H1 (cell line): ENCODE results near the gene HCK. TPM values are rescaled to one million over a fixed set of nuclear protein-coding genes. Genes with fewer than 3 reads are reported as not detected.

Experiments
- CTCF ChIA-PET: fragments of 300-600 bp; sonication (Branson Sonifier 250); formaldehyde crosslinking; loops from one replicate; lab custom pipeline; 2021; ENCODE audit not compliant: partially characterized antibody; lab: Charles Lee
- POLR2A ChIA-PET: fragments of 300-600 bp; sonication (Branson Sonifier 250); formaldehyde crosslinking; loops from one replicate; lab custom pipeline; 2021; ENCODE audit warnings: inconsistent platforms; ENCODE audit not compliant: partially characterized antibody; lab: Charles Lee
- DNase-seq, 2 experiments: peaks; one replicate each; pipeline versions ENCODE4 v3.0.0 to v3.0.0-alpha.2; 2010 to 2022; ENCODE audit warnings: low spot score in 2 of 2, low read depth in 1 of 2, mixed read lengths in 1 of 2
- FAIRE-seq: peaks from 2 replicates; lab custom pipeline; 2011; peaks lifted over from hg19 to GRCh38; lab: Jason Lieb, UNC
- H2AFZ ChIP-seq: 2 replicates; pipeline ENCODE4 v1.8.1; 2012; ENCODE audit warnings: low read length, inconsistent platforms
- H2AK5ac ChIP-seq: 2 replicates; pipeline ENCODE4 v1.6.1; 2013; ENCODE audit warnings: low read depth, low read length
- H2BK120ac ChIP-seq: replicated peaks from 2 replicates; pipeline ENCODE3; 2013; ENCODE audit warnings: low read depth, low read length, inconsistent platforms
- H2BK12ac ChIP-seq: 2 replicates; pipeline ENCODE4 v1.6.1; 2013; ENCODE audit warnings: low read depth, low read length
- H2BK15ac ChIP-seq: 2 replicates; pipeline ENCODE4 v1.6.1; 2013; ENCODE audit warnings: low read length
- H2BK20ac ChIP-seq: 2 replicates; pipeline ENCODE4 v1.6.1; 2013; ENCODE audit warnings: low read length
- H2BK5ac ChIP-seq: 2 replicates; pipeline ENCODE4 v1.6.1; 2013; ENCODE audit warnings: low read depth, low read length
- H3K14ac ChIP-seq: 2 replicates; pipeline ENCODE4 v1.6.1; 2013; ENCODE audit warnings: inconsistent platforms; ENCODE audit not compliant: insufficient read length
- H3K18ac ChIP-seq: 2 replicates; pipeline ENCODE4 v1.6.1; 2013; ENCODE audit warnings: low read length; ENCODE audit errors: extremely low read depth
- H3K23ac ChIP-seq: 2 replicates; pipeline ENCODE4 v1.6.1; 2013; ENCODE audit warnings: inconsistent platforms; ENCODE audit not compliant: insufficient read length
- H3K23me2 ChIP-seq: 2 replicates; pipeline ENCODE4 v1.6.1; 2013; ENCODE audit warnings: low read depth, low read length
- H3K27ac ChIP-seq: 2 replicates; pipeline ENCODE4 v1.6.1; 2011; ENCODE audit warnings: low read depth, low read length, inconsistent platforms
- H3K27me3 ChIP-seq, 4 experiments: replicated peaks in 1 of 4; 1 replicate in 1 of 4; 2 replicates in 3 of 4; pipeline versions ENCODE4 v1.6.1 to v1.8.1; 2011 to 2013; ENCODE audit warnings: low read length in 3 of 4, mild to moderate bottlenecking in 3 of 4, inconsistent platforms in 2 of 4, mixed read lengths in 2 of 4, moderate library complexity in 1 of 4; ENCODE audit not compliant: control insufficient read depth in 3 of 4, insufficient read depth in 3 of 4; ENCODE audit errors: extremely low read depth in 1 of 4
- H3K36me3 ChIP-seq, 4 experiments: 2 replicates each; pipeline versions ENCODE4 v1.6.1 to v1.8.1; 2011 to 2013; ENCODE audit warnings: mild to moderate bottlenecking in 4 of 4, low read length in 3 of 4, moderate library complexity in 2 of 4, control low read depth in 1 of 4, inconsistent platforms in 1 of 4; ENCODE audit not compliant: insufficient read depth in 4 of 4, control insufficient read depth in 2 of 4
- H3K4ac ChIP-seq: replicated peaks from 2 replicates; pipeline ENCODE3; 2013; ENCODE audit warnings: low read length, low read depth, mixed read lengths, inconsistent platforms; ENCODE audit not compliant: insufficient read length
- H3K4me1 ChIP-seq, 4 experiments: replicated peaks in 1 of 4; 1 replicate in 1 of 4; 2 replicates in 3 of 4; pipeline versions ENCODE4 v1.6.1 to v1.8.1; 2011 to 2013; ENCODE audit warnings: low read length in 3 of 4, inconsistent platforms in 2 of 4, mixed read lengths in 1 of 4; ENCODE audit not compliant: insufficient read depth in 4 of 4, control insufficient read depth in 3 of 4
- H3K4me2 ChIP-seq, 2 experiments: 2 replicates each; pipeline versions ENCODE4 v1.6.1 to v1.8.1; 2011 to 2013; ENCODE audit warnings: low read depth in 2 of 2, low read length in 2 of 2, control low read depth in 1 of 2, inconsistent platforms in 1 of 2, mild to moderate bottlenecking in 1 of 2; ENCODE audit not compliant: insufficient read depth in 1 of 2
- H3K4me3 ChIP-seq, 4 experiments: fragments of 200-600, 300-600 bp in 1 of 4; sonication (generic), shearing (Covaris generic), sonication (Bioruptor Twin) in 1 of 4; 2 replicates each; pipeline versions ENCODE4 v1.5.1 to v1.8.1; 2011 to 2016; ENCODE audit warnings: low read length in 4 of 4, low read depth in 3 of 4, control low read depth in 2 of 4, inconsistent platforms in 2 of 4, mild to moderate bottlenecking in 2 of 4, mixed read lengths in 1 of 4, moderate library complexity in 1 of 4; ENCODE audit not compliant: insufficient read depth in 2 of 4; ENCODE audit errors: extremely low read depth in 1 of 4
- H3K56ac ChIP-seq: replicated peaks from 2 replicates; pipeline ENCODE3; 2013; ENCODE audit warnings: low read depth, mild to moderate bottlenecking, mixed read lengths, low read length, inconsistent platforms; ENCODE audit not compliant: insufficient read length
- H3K79me1 ChIP-seq: 2 replicates; pipeline ENCODE4 v1.6.1; 2013; ENCODE audit warnings: low read depth, low read length, control low read depth
- H3K79me2 ChIP-seq, 2 experiments: 2 replicates each; pipeline versions ENCODE4 v1.6.1 to v1.8.1; 2012 to 2013; ENCODE audit warnings: low read length in 2 of 2, mild to moderate bottlenecking in 2 of 2, inconsistent platforms in 1 of 2; ENCODE audit not compliant: insufficient read depth in 2 of 2, control insufficient read depth in 1 of 2
- H3K9ac ChIP-seq, 4 experiments: replicated peaks in 1 of 4; 1 replicate in 1 of 4; 2 replicates in 3 of 4; pipeline versions ENCODE4 v1.6.1 to v1.8.1; 2011 to 2013; ENCODE audit warnings: low read depth in 3 of 4, low read length in 3 of 4, control low read depth in 2 of 4, mild to moderate bottlenecking in 2 of 4, moderate library complexity in 2 of 4, inconsistent platforms in 1 of 4; ENCODE audit errors: extremely low read depth in 1 of 4
- H3K9me3 ChIP-seq, 2 experiments: 2 replicates each; pipeline versions ENCODE4 v1.6.1 to v1.8.1; 2012 to 2013; ENCODE audit warnings: mild to moderate bottlenecking in 2 of 2, moderate library complexity in 2 of 2, control low read depth in 1 of 2, inconsistent platforms in 1 of 2, low read depth in 1 of 2, low read length in 1 of 2, mixed read lengths in 1 of 2; ENCODE audit not compliant: insufficient read depth in 2 of 2
- H4K20me1 ChIP-seq, 2 experiments: replicated peaks in 1 of 2; 2 replicates each; pipeline versions ENCODE3 to v1.8.1; 2011 to 2013; ENCODE audit warnings: inconsistent platforms in 2 of 2, low read length in 2 of 2, mild to moderate bottlenecking in 1 of 2; ENCODE audit not compliant: insufficient read depth in 2 of 2, control insufficient read depth in 1 of 2
- H4K5ac ChIP-seq: 2 replicates; pipeline ENCODE4 v1.6.1; 2013; ENCODE audit warnings: low read length, low read depth, mixed read lengths, inconsistent platforms; ENCODE audit not compliant: insufficient read length
- H4K8ac ChIP-seq: 2 replicates; pipeline ENCODE4 v1.8.0; 2013; ENCODE audit warnings: mild to moderate bottlenecking, moderate library complexity, low read length, inconsistent platforms; ENCODE audit not compliant: insufficient read depth; ENCODE audit errors: extremely low read depth
- H4K91ac ChIP-seq: replicated peaks from 2 replicates; pipeline ENCODE3; 2013; ENCODE audit warnings: low read length, mixed read lengths, inconsistent platforms; ENCODE audit not compliant: insufficient read length
- BCL11A ChIP-seq, 2 experiments: IDR thresholded peaks; one replicate each; pipeline ENCODE4 v1.6.1; 2011; ENCODE audit warnings: low read depth in 2 of 2, low read length in 2 of 2, mild to moderate bottlenecking in 2 of 2
- CBX5 ChIP-seq: fragments of 300-800, 300-1000 bp; sonication (generic); IDR thresholded peaks from 2 replicates; pipeline ENCODE4 v1.7.1; 2016; ENCODE audit warnings: antibody characterized with exemption, low read length, low read depth
- EGR1 ChIP-seq: IDR thresholded peaks from 2 replicates; pipeline ENCODE4 v1.6.1; 2011; ENCODE audit warnings: low read depth, low read length, borderline replicate concordance
- EZH2 ChIP-seq: fragments of 200-600 bp; sonication (generic); IDR thresholded peaks from 2 replicates; pipeline ENCODE4 v1.7.1; 2012; ENCODE audit warnings: low read depth, mild to moderate bottlenecking, moderate library complexity, low read length, inconsistent platforms; ENCODE audit not compliant: severe bottlenecking
- FOSL1 ChIP-seq: IDR thresholded peaks from 2 replicates; pipeline ENCODE4 v1.6.1; 2011; ENCODE audit warnings: mild to moderate bottlenecking, low read depth, low read length, moderate library complexity; ENCODE audit not compliant: insufficient read depth
- HDAC6 ChIP-seq: IDR thresholded peaks from one replicate; pipeline ENCODE4 v1.7.1; 2012; ENCODE audit warnings: low read depth, mild to moderate bottlenecking, inconsistent platforms, low read length, moderate library complexity
- JUN ChIP-seq: IDR thresholded peaks from 2 replicates; pipeline ENCODE4 v1.6.1; 2011; ENCODE audit warnings: low read depth, mild to moderate bottlenecking, improper control_type of control experiment, low read length
- POLR2A ChIP-seq, 2 experiments: IDR thresholded peaks; 1 replicate in 1 of 2; 2 replicates in 1 of 2; pipeline ENCODE4 v1.6.1; 2011; ENCODE audit warnings: low read depth in 2 of 2, low read length in 2 of 2, mild to moderate bottlenecking in 2 of 2; ENCODE audit errors: control extremely low read depth in 1 of 2
- RFX5 ChIP-seq: IDR thresholded peaks from 2 replicates; pipeline ENCODE4 v1.6.1; 2011; ENCODE audit warnings: low read depth, low read length, improper control_type of control experiment, borderline replicate concordance
- SIRT6 ChIP-seq: IDR thresholded peaks from one replicate; pipeline ENCODE4 v1.7.1; 2012; ENCODE audit warnings: low read length, inconsistent platforms
- WGBS, 2 experiments: shearing (Covaris generic) in 1 of 2; methylation state at CpG; one replicate each; pipeline versions ENCODE4 v1.1.6 to v1.1.7; 2013 to 2015; ENCODE audit warnings: low lambda C conversion rate in 2 of 2, mixed read lengths in 2 of 2, inconsistent platforms in 1 of 2, low coverage in 1 of 2, missing lambda C conversion rate in 1 of 2; ENCODE audit not compliant: insufficient replicate concordance in 2 of 2, insufficient coverage in 1 of 2, insufficient read length in 1 of 2; ENCODE audit errors: extremely low coverage in 1 of 2, missing lambda C conversion rate in 1 of 2; 5-methylcytosine and 5-hydroxymethylcytosine counted together
- polyA plus RNA-seq, 7 experiments: library from polyadenylated mRNA; depleted of rRNA in 3 of 7; stranded (reverse) in 5 of 7; unstranded in 2 of 7; fragments of >200 nt in 5 of 7; fragments of 200-250 nt in 2 of 7; gene quantifications; 1 replicate in 5 of 7; 2 replicates in 1 of 7; 4 replicates in 1 of 7; pipeline versions ENCODE4 v1.2.1 to v1.2.3, GENCODE V29; 2011 to 2013; ENCODE audit warnings: missing spikeins in 2 of 7, mixed read lengths in 2 of 7
- total RNA-seq: library from RNA; stranded (reverse); fragmentation: NEBNext Ultra II Directional; extraction: Animal tissue kit (Norgen Biotek cat#: 25700); gene quantifications from 2 replicates; pipeline ENCODE4 v1.2.1, GENCODE V29; 2021

The HCK gene
- total and polyA plus RNA-seq, 2 of the 8 experiments (the other 6 are each of a cell fraction or from before 2014, with no cell fraction given): 0.37 to 4.3 TPM

DNA sequence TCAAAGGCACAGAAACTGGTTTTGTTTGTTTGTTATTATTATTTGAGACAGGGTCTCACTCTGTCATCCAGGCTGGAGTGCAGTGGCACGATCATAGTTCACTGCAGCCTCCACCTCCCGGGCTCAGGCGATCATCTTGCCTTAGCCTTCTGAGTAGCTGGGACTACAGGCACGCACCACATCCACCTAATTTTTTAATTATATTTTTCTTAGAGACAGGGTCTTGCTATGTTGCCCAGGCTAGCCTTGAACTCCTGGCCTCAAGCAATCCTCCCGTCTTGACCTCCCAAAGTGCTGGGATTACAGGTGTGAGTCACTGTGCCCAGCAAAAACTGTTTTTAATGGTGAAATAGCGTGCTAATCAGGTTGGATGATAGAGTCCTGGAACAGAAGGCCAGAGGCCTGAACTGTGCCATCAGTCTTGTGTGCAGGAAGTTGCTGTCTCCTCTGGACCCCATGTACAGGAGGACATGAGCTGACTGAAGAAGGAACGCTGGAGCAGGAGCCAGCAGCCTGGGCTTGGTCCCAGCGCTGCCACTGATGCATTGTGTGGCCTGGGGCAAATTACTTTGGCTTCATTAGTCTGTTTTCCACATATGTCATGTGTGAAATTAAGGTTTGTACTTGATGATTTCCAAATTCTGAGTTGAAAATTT lies 62.4 kb downstream of the HCK start:
- Histone ChIP-seq H3K4ac (no peak overlapping the region), H3K27ac (no peak overlapping the region)

More for the DNA sequence above, 62.4 kb downstream of the HCK start:
- H3K56ac ChIP-seq: no peak overlapping the region
- no peak for FAIRE-seq
- ChIA-PET CTCF (no interaction called here), POLR2A (interaction anchor here (1.6 kb wide), 1 partner anchor 24 kb away, joined by 4 read pairs; no protein-coding TSS in a partner anchor)
- no peaks in the 10 kb centered on the region for H3K9me3 ChIP-seq
- no peak overlapping the region for H2BK5ac ChIP-seq
- H2BK12ac ChIP-seq: no peak overlapping the region
- H3K4me2 ChIP-seq: no peak overlapping the region
- peaks cover 2 to 6% (median 4%) of the 10 kb centered on the region in 4 experiments; a peak in 6 of 7 replicates for H3K4me1 ChIP-seq
- H3K9ac ChIP-seq: no peak overlapping the region
- peaks cover 0 to 91% of the 10 kb centered on the region in 2 experiments for H3K79me2 ChIP-seq
- 88% methylated on average over 8 of the region's 8 CpGs; no CpG with 5 or more reads in 1 of the 2 experiments for WGBS, 2 experiments
- H2AFZ ChIP-seq: no peak overlapping the region
- H4K8ac ChIP-seq: no peak overlapping the region
- no peak overlapping the region for H3K4me3 ChIP-seq
- no peaks in the 10 kb centered on the region for H3K27me3 ChIP-seq
- H3K36me3 ChIP-seq: peaks cover 0 to 4% (median 0%) of the 10 kb centered on the region in 4 experiments; a peak in 2 of 8 replicates
- H4K91ac ChIP-seq: no peak overlapping the region
- no peak for DNase-seq
- no peak overlapping the region for H2AK5ac ChIP-seq
- no peak overlapping the region for H2BK120ac ChIP-seq
- no peak overlapping the region for H3K23ac ChIP-seq
- no peak overlapping the region for H3K14ac ChIP-seq
- no peak overlapping the region for H2BK15ac ChIP-seq
- H4K20me1 ChIP-seq: peaks cover 4 to 19% of the 10 kb centered on the region in 2 experiments
- H2BK20ac ChIP-seq: no peak overlapping the region
- H3K79me1 ChIP-seq: peaks cover 14% of the 10 kb centered on the region
- no peak overlapping the region for H3K18ac ChIP-seq
- peaks cover 4% of the 10 kb centered on the region for H3K23me2 ChIP-seq
- H4K5ac ChIP-seq: no peak overlapping the region
- no peak for TF ChIP-seq BCL11A (IDR thresholded peaks at IDR 0.05; ENCODE audit: low read depth in 2 of 2, low read length in 2 of 2)
- no peak for TF ChIP-seq FOSL1
- TF ChIP-seq JUN: no peak
- no peak for TF ChIP-seq CBX5
- TF ChIP-seq HDAC6: no peak
- TF ChIP-seq SIRT6: no peak
- TF ChIP-seq RFX5: no peak
- TF ChIP-seq POLR2A (IDR thresholded peaks at IDR 0.05; ENCODE audit: control extremely low read depth in 1 of 2, low read depth in 2 of 2, low read length in 2 of 2): no peak
- no peak for TF ChIP-seq EGR1
- no peak for TF ChIP-seq EZH2
